Measurements from ENCODE around the gene SF3B3.

Gene SF3B3

GRCh38 chr16:70568601-70569237 lies 45.1 kb downstream of the SF3B3 start:
- no peaks in the 10 kb centered on the region for H3K9me3 Mint-ChIP-seq (ENCODE audit: low read depth)
- H3K27me3 Mint-ChIP-seq, result no peaks in the 10 kb centered on the region
- H3K4me3 Mint-ChIP-seq, result no peak overlapping the region
- H3K4me1 Mint-ChIP-seq (ENCODE audit: low read depth), result peaks cover 16% of the 10 kb centered on the region
- H3K27ac Mint-ChIP-seq, result peak overlapping the region; percentile 16
- H3K36me3 Mint-ChIP-seq, result peaks cover 9% of the 10 kb centered on the region

DNA sequence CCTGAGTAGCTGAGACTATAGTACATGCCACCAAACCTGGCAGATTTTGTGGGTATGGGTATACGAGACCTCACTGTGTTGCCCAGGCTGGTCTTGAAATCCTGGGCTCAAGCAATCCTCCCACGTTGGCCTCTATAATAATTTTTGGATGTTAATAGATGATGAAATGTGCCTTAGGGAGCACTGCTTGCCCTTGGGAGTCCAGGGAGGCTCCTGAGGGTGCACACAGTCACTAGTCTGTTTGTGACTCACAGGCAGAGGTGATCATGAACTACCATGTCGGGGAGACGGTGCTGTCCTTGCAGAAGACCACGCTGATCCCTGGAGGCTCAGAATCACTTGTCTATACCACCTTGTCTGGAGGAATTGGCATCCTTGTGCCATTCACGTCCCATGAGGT lies 46.1 kb downstream of the SF3B3 start:
- Mint-ChIP-seq H3K4me1 (ENCODE audit: low read depth) (peaks cover 19% of the 10 kb centered on the region), H3K4me3 (no peak overlapping the region), H3K36me3 (peaks cover 10% of the 10 kb centered on the region), H3K27me3 (no peaks in the 10 kb centered on the region), H3K9me3 (ENCODE audit: low read depth) (no peaks in the 10 kb centered on the region), H3K27ac (no peak overlapping the region)

DNA sequence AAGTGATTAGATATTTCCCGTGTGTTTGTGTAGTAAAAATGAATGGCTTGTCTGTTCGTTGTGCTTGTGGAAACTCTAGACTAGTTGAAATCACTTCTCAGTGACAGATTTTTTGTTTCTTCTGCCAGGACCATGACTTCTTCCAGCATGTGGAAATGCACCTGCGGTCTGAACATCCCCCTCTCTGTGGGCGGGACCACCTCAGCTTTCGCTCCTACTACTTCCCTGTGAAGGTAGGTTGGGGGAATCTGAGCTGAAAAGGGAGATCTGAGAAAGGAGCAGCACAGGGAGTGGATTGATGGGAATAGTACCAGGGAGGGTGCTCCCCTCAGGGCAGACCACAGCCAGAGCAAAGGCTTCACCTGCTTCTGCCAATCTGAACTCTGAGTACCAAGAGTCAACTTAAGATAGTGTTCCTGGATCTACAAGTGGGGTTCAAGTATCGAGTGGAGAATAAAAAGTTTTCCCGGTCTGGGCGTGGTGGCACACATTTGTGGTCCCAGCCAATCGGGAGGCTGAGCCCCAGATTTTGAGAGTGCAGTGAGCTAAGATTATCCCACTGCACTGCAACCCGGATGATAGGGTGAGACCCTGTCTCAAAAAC lies 47.5 kb downstream of the SF3B3 start:
- H3K4me3 Mint-ChIP-seq, result no peak overlapping the region
- peaks cover 22% of the 10 kb centered on the region for H3K4me1 Mint-ChIP-seq (ENCODE audit: low read depth)
- peak overlapping the region; percentile 50 for H3K27ac Mint-ChIP-seq
- H3K36me3 Mint-ChIP-seq, result peaks cover 11% of the 10 kb centered on the region
- H3K27me3 Mint-ChIP-seq, result no peaks in the 10 kb centered on the region
- H3K9me3 Mint-ChIP-seq (ENCODE audit: low read depth), result no peaks in the 10 kb centered on the region

GRCh38 chr16:70571623-70572022 lies 48.0 kb downstream of the SF3B3 start:
- H3K9me3 Mint-ChIP-seq (ENCODE audit: low read depth), result no peaks in the 10 kb centered on the region
- peak overlapping the region; percentile 87 for H3K27ac Mint-ChIP-seq
- H3K36me3 Mint-ChIP-seq, result peaks cover 11% of the 10 kb centered on the region
- H3K4me1 Mint-ChIP-seq (ENCODE audit: low read depth), result peaks cover 25% of the 10 kb centered on the region
- H3K4me3 Mint-ChIP-seq, result no peak overlapping the region
- H3K27me3 Mint-ChIP-seq, result no peaks in the 10 kb centered on the region

GRCh38 chr16:70572050-70572925 lies 48.7 kb downstream of the SF3B3 start:
- peaks cover 9% of the 10 kb centered on the region for H3K36me3 Mint-ChIP-seq
- peak overlapping the region; percentile 87 for H3K27ac Mint-ChIP-seq
- H3K27me3 Mint-ChIP-seq, result no peaks in the 10 kb centered on the region
- no peak overlapping the region for H3K4me3 Mint-ChIP-seq
- no peaks in the 10 kb centered on the region for H3K9me3 Mint-ChIP-seq (ENCODE audit: low read depth)
- peaks cover 27% of the 10 kb centered on the region for H3K4me1 Mint-ChIP-seq (ENCODE audit: low read depth)

DNA sequence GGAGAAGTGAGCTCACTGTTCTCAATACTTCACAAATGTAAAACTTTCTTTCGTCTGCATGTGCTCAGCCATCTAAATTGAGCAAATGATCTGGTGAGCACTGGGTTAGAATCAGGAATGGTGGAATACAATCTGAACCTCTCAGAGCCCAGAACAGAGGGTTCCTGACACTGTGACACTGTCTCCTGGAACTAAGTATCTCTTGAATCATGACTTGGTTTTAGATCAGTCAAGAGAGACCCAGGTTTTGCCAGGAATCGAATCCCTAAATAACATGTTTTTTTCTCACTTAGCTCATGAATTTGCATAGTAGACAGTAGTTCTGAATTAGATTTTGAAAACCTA lies 49.3 kb downstream of the SF3B3 start:
- Mint-ChIP-seq H3K27me3 (no peaks in the 10 kb centered on the region), H3K27ac (peak overlapping the region; percentile 41), H3K36me3 (peaks cover 9% of the 10 kb centered on the region), H3K9me3 (ENCODE audit: low read depth) (no peaks in the 10 kb centered on the region), H3K4me1 (ENCODE audit: low read depth) (peaks cover 27% of the 10 kb centered on the region), H3K4me3 (no peak overlapping the region)

- H3K4me1 Mint-ChIP-seq (ENCODE audit: low read depth), result peaks cover 27% of the 10 kb centered on the region
- peak overlapping the region; percentile 37 for H3K27ac Mint-ChIP-seq
Measured at GRCh38 chr16:70573451-70574121, 50.0 kb downstream of the SF3B3 start.

DNA sequence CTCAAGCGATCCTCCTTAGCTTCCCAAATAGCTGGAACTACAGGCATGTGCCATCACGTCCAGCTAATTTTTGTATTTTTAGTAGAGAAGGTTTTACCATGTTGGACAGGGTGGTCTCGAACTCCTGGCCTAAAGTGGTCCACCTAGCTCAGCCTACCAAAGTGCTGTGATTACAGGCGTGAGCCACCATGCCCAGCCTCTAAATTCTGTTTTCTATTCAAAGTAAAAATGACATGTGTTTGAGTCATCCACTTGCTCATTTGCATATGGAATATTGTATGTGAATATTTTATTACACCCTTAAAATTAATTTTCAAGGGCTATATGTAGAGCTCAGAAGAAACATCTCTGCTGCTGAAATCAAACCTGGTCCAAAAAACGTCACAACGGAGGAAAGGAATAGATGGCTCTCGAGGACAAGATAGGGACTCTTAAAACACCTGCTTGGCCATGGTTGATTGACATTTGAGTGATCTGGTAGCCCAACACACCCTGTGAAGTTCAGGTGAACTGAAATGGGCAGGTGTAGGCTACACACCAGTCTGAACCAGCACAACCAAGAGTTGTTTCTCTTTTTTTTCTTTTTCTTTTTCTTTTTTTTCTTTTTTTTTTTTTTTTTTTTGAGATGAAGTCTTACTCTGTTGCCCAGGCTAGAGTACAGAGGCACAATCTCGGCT lies 51.1 kb downstream of the SF3B3 start:
- H3K36me3 Mint-ChIP-seq, result peaks cover 9% of the 10 kb centered on the region
- peak overlapping the region; percentile 86 for H3K27ac Mint-ChIP-seq
- H3K27me3 Mint-ChIP-seq, result no peaks in the 10 kb centered on the region

More at GRCh38 chr16:70573451-70574121, 50.0 kb downstream of the SF3B3 start:
- H3K36me3 Mint-ChIP-seq, result peaks cover 9% of the 10 kb centered on the region
- H3K9me3 Mint-ChIP-seq (ENCODE audit: low read depth), result no peaks in the 10 kb centered on the region
- H3K4me3 Mint-ChIP-seq, result no peak overlapping the region
- no peaks in the 10 kb centered on the region for H3K27me3 Mint-ChIP-seq

GRCh38 chr16:70575376-70575775 lies 51.8 kb downstream of the SF3B3 start:
- no peaks in the 10 kb centered on the region for H3K27me3 Mint-ChIP-seq
- H3K27ac Mint-ChIP-seq, result no peak overlapping the region
- H3K36me3 Mint-ChIP-seq, result peaks cover 9% of the 10 kb centered on the region

More for the DNA sequence above, 51.1 kb downstream of the SF3B3 start:
- H3K9me3 Mint-ChIP-seq (ENCODE audit: low read depth), result no peaks in the 10 kb centered on the region
- no peak overlapping the region for H3K4me3 Mint-ChIP-seq
- peaks cover 27% of the 10 kb centered on the region for H3K4me1 Mint-ChIP-seq (ENCODE audit: low read depth)

DNA sequence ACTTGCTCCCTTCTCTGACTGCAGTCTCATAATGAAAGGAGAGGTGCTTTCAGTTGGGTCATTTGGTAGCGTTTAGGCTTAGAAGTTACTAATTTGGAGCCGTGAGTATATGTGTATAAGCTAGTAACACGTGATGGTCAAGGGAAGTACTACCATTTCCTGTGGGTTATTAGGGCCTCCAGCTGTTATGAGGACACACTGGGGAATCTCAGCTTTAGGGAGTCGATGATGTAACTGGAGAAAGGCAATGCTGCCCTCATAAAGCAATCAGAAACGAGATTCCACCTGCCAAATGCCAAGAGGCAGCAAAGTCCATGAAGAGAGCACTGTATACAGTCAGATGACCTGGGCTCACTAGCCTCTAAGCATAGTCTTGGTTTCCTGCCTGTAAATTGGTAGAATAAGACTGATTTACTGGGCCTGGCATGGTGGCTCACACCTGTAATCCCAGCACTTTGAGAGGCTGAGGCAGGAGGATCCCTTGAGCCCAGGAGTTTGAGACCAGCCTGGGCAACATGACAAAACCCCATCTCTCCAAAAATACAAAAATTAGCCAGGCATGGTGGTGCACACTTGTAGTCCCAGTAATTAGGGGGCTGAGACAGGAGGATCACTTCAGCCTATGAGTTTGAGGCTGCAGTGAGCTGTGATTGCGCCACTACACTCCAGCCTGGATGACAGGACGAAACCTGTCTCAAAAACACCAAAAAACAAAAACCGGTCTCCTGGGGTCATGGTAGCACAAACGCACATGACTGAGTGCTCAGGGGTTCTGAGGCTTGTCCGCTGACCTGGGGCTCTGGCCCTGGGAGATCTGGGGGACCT lies 53.0 kb downstream of the SF3B3 start:
- Mint-ChIP-seq H3K4me3 (no peak overlapping the region), H3K27me3 (no peaks in the 10 kb centered on the region), H3K9me3 (ENCODE audit: low read depth) (no peaks in the 10 kb centered on the region), H3K36me3 (peaks cover 6% of the 10 kb centered on the region), H3K4me1 (ENCODE audit: low read depth) (peaks cover 22% of the 10 kb centered on the region), H3K27ac (peak overlapping the region; percentile 28)

More at GRCh38 chr16:70575376-70575775, 51.8 kb downstream of the SF3B3 start:
- H3K4me1 Mint-ChIP-seq (ENCODE audit: low read depth), result peaks cover 24% of the 10 kb centered on the region
- H3K4me3 Mint-ChIP-seq, result no peak overlapping the region
- no peaks in the 10 kb centered on the region for H3K9me3 Mint-ChIP-seq (ENCODE audit: low read depth)

- H3K27ac Mint-ChIP-seq, result peak overlapping the region; percentile 50
- peaks cover 15% of the 10 kb centered on the region for H3K4me1 Mint-ChIP-seq (ENCODE audit: low read depth)
- H3K9me3 Mint-ChIP-seq (ENCODE audit: low read depth), result no peaks in the 10 kb centered on the region
- H3K4me3 Mint-ChIP-seq, result no peak overlapping the region
- H3K27me3 Mint-ChIP-seq, result no peaks in the 10 kb centered on the region
- H3K36me3 Mint-ChIP-seq, result peaks cover 3% of the 10 kb centered on the region
Measured at GRCh38 chr16:70577256-70577698, 53.7 kb downstream of the SF3B3 start.

- Mint-ChIP-seq H3K27me3 (no peaks in the 10 kb centered on the region), H3K4me1 (ENCODE audit: low read depth) (peaks cover 13% of the 10 kb centered on the region), H3K27ac (peak overlapping the region; percentile 16), H3K9me3 (ENCODE audit: low read depth) (no peaks in the 10 kb centered on the region), H3K36me3 (peaks cover 3% of the 10 kb centered on the region), H3K4me3 (no peak overlapping the region)
Measured at GRCh38 chr16:70578035-70578434, 54.4 kb downstream of the SF3B3 start.

DNA sequence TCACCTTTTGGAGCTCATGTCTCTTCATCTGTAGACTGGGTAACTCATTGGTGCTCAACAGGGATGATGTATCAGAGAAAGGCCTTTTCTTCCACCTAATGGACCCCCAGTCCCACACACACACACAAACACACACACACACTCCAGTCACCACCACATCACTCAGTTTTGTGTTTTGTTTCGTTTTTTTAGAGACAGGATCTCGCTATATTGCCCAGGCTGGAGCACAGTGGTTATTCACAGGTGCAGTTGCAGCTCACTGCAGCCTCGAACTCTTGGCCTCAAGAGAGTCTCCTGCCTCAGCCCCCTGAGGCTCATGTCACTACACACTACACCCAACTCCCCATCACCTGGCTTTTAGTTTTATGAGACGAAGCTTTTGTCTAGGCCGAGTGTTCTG lies 55.6 kb downstream of the SF3B3 start:
- H3K4me3 Mint-ChIP-seq, result no peak overlapping the region
- H3K4me1 Mint-ChIP-seq (ENCODE audit: low read depth), result peaks cover 11% of the 10 kb centered on the region
- no peaks in the 10 kb centered on the region for H3K9me3 Mint-ChIP-seq (ENCODE audit: low read depth)
- no peak overlapping the region for H3K27ac Mint-ChIP-seq
- peaks cover 3% of the 10 kb centered on the region for H3K36me3 Mint-ChIP-seq
- H3K27me3 Mint-ChIP-seq, result no peaks in the 10 kb centered on the region

Data from activated naive CD8-positive, alpha-beta T cell (primary cell).